ENCODE data around the gene SHROOM1. TPM values are rescaled to one million over a fixed set of nuclear protein-coding genes. Genes with fewer than 3 reads are reported as not detected.

The SHROOM1 gene
- total and polyA plus RNA-seq, 2 of the 8 experiments (the other 6 are each of a cell fraction or from before 2014, with no cell fraction given), result 3.9 to 5.2 TPM

- no peaks in the 10 kb centered on the region for H3K9me3 ChIP-seq (ENCODE audit: insufficient read depth in 2 of 2, low read depth in 1 of 2, low read length in 1 of 2)
- no peaks in the 10 kb centered on the region for H3K36me3 ChIP-seq (ENCODE audit: control insufficient read depth in 2 of 4, insufficient read depth in 4 of 4, low read length in 3 of 4)
- H2BK120ac ChIP-seq (replicated peaks; ENCODE audit: low read depth, low read length), result no peak overlapping the region
- peaks cover 0 to 6% (median 4%) of the 10 kb centered on the region in 4 experiments; a peak in 5 of 7 replicates for H3K4me1 ChIP-seq (replicated peaks in 1 of 4; ENCODE audit: control insufficient read depth in 3 of 4, insufficient read depth in 4 of 4, low read length in 3 of 4)
- no peak overlapping the region for H2AFZ ChIP-seq (ENCODE audit: low read length)
- no peak overlapping the region for H4K91ac ChIP-seq (replicated peaks; ENCODE audit: insufficient read length, low read length)
- H3K4ac ChIP-seq (replicated peaks; ENCODE audit: insufficient read length, low read depth, low read length), result no peak overlapping the region
- H3K23me2 ChIP-seq (ENCODE audit: low read depth, low read length), result peaks cover 4% of the 10 kb centered on the region; the same call in 1 of the 2 replicates
- WGBS, 2 experiments (ENCODE audit: extremely low coverage in 1 of 2, insufficient coverage in 1 of 2, insufficient read length in 1 of 2, insufficient replicate concordance in 2 of 2, low coverage in 1 of 2, low lambda C conversion rate in 2 of 2, missing lambda C conversion rate in 1 of 2), result 87% methylated on average over 3 of the region's 3 CpGs; no CpG with 5 or more reads in 1 of the 2 experiments
- no peaks in the 10 kb centered on the region for H3K79me2 ChIP-seq (ENCODE audit: control insufficient read depth in 1 of 2, insufficient read depth in 2 of 2, low read length in 2 of 2)
- ChIA-PET POLR2A (ENCODE audit: partially characterized antibody) (interaction anchor here (1.2 kb wide), 1 partner anchor 130 kb away, joined by 4 read pairs; the partner anchor contains the start of gene AFF4), CTCF (ENCODE audit: partially characterized antibody) (interaction anchor here (1.1 to 25.6 kb wide), 7 partner anchors 8 to 82 kb away, joined by 3 to 465 read pairs (median 8); partner anchors contain the start of genes CCNI2, GDF9, LEAP2 and UQCRQ)
- H2AK5ac ChIP-seq (ENCODE audit: low read depth, low read length), result no peak overlapping the region
- H4K8ac ChIP-seq (ENCODE audit: extremely low read depth, insufficient read depth, low read length), result no peak overlapping the region
- no peak overlapping the region for H2BK15ac ChIP-seq (ENCODE audit: low read length)
- H2BK12ac ChIP-seq (ENCODE audit: low read depth, low read length), result no peak overlapping the region
- no peak overlapping the region for H3K56ac ChIP-seq (replicated peaks; ENCODE audit: insufficient read length, low read depth, low read length)
- H4K20me1 ChIP-seq (replicated peaks in 1 of 2; ENCODE audit: control insufficient read depth in 1 of 2, insufficient read depth in 2 of 2, low read length in 2 of 2), result no peaks in the 10 kb centered on the region
- no peak overlapping the region for H2BK5ac ChIP-seq (ENCODE audit: low read depth, low read length)
- H3K27ac ChIP-seq (ENCODE audit: low read depth, low read length), result no peak overlapping the region
- H2BK20ac ChIP-seq (ENCODE audit: low read length), result no peak overlapping the region
- H3K23ac ChIP-seq (ENCODE audit: insufficient read length), result no peak overlapping the region
- H3K14ac ChIP-seq (ENCODE audit: insufficient read length), result no peak overlapping the region
- H3K27me3 ChIP-seq (replicated peaks in 1 of 4; ENCODE audit: control insufficient read depth in 3 of 4, extremely low read depth in 1 of 4, insufficient read depth in 3 of 4, low read length in 3 of 4), result peaks cover 14 to 26% (median 22%) of the 10 kb centered on the region in 4 experiments
- DNase-seq (ENCODE audit: low read depth in 1 of 2, low spot score in 2 of 2), result no peak
- no peak overlapping the region for H4K5ac ChIP-seq (ENCODE audit: insufficient read length, low read depth, low read length)
- H3K9ac ChIP-seq (replicated peaks in 1 of 4; ENCODE audit: extremely low read depth in 1 of 4, low read depth in 3 of 4, low read length in 3 of 4), result no peak overlapping the region
- FAIRE-seq, result no peak
- no peak overlapping the region for H3K4me2 ChIP-seq (ENCODE audit: insufficient read depth in 1 of 2, low read depth in 2 of 2, low read length in 2 of 2)
- H3K79me1 ChIP-seq (ENCODE audit: low read depth, low read length), result no peaks in the 10 kb centered on the region
- no peak overlapping the region for H3K4me3 ChIP-seq (ENCODE audit: extremely low read depth in 1 of 4, insufficient read depth in 2 of 4, low read depth in 3 of 4, low read length in 4 of 4)
- no peak overlapping the region for H3K18ac ChIP-seq (ENCODE audit: extremely low read depth, low read length)
- TF ChIP-seq CHD1 (IDR thresholded peaks at IDR 0.05; ENCODE audit: low read depth, low read length) (no peak), POLR2A (IDR thresholded peaks at IDR 0.05; ENCODE audit: control extremely low read depth in 1 of 2, low read depth in 2 of 2, low read length in 2 of 2) (no peak), SP1 (IDR thresholded peaks at IDR 0.05; ENCODE audit: low read depth, low read length) (no peak), CEBPB (IDR thresholded peaks at IDR 0.05; ENCODE audit: low read depth, low read length) (no peak), KDM4A (IDR thresholded peaks at IDR 0.05; ENCODE audit: low read depth, low read length, severe bottlenecking) (no peak), MAFK (IDR thresholded peaks at IDR 0.05; ENCODE audit: low read depth, low read length) (no peak), E2F6 (IDR thresholded peaks at IDR 0.05) (no peak), SIN3A (conservative IDR thresholded peaks at IDR 0.05 in 1 of 2, IDR thresholded peaks at IDR 0.05 in 1 of 2; ENCODE audit: low read depth in 1 of 2, low read length in 2 of 2) (no peak), RAD21 (IDR thresholded peaks at IDR 0.05 in 1 of 2, conservative IDR thresholded peaks at IDR 0.05 in 1 of 2; ENCODE audit: low read depth in 2 of 2, low read length in 2 of 2) (no peak), POLR2AphosphoS5 (IDR thresholded peaks at IDR 0.05; ENCODE audit: low read depth, low read length) (no peak), TBP (IDR thresholded peaks at IDR 0.05; ENCODE audit: low read depth, low read length) (no peak), USF2 (IDR thresholded peaks at IDR 0.05; ENCODE audit: low read length) (no peak), BRCA1 (IDR thresholded peaks at IDR 0.05; ENCODE audit: low read depth, low read length) (no peak)
Observed at GRCh38 chr5:132834057-132834456, 3.6 kb upstream of the SHROOM1 start.

Data from H1 (cell line).